T-helper 22 cell (primary cell): ENCODE measurements around the gene CYP39A1.
A peak's percentile ranks its signal among the peaks of the same experiment; 100 is the strongest.

Experiments
- DNase-seq: peaks from one replicate; pipeline ENCODE4 v3.0.0-alpha.2; 2020; ENCODE audit warnings: low read depth

The CYP39A1 gene, protein sequence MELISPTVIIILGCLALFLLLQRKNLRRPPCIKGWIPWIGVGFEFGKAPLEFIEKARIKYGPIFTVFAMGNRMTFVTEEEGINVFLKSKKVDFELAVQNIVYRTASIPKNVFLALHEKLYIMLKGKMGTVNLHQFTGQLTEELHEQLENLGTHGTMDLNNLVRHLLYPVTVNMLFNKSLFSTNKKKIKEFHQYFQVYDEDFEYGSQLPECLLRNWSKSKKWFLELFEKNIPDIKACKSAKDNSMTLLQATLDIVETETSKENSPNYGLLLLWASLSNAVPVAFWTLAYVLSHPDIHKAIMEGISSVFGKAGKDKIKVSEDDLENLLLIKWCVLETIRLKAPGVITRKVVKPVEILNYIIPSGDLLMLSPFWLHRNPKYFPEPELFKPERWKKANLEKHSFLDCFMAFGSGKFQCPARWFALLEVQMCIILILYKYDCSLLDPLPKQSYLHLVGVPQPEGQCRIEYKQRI

DNA sequence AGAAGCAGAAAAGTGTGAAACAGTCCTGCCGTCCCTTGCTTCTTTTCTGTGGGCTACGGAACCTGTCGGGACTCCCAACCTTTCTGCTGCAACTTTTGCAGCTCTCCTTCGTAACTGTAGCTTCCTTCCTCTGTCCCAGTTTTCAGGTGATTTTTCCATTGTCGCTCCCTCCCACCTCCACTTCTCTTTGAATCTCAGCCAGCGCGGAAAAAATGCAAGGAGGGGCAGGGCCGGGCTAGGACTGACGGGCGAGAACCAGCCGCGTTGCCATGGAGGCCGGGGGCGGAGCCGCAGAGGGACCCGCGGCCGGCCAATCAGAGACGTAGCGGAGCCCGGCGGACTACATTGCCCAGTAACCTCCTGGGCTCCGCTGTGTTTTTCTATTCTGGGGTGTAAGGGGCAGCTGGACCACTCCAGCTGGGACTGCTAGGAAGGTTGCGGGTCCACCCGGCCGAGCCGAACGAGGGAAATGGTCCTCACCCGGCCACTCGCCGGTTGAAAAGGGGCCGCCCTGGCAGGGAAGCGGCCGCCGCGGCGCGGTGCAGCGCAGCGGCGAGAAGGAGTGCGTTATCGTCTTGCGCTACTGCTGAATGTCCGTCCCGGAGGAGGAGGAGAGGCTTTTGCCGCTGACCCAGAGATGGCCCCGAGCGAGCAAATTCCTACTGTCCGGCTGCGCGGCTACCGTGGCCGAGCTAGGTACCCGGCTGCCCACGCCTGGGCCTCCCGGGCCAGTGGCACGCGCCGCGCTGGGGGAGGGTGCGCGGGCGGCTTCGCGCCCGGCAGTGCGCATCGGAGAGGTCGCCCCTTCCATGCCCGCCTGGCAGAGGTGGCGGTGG is at the start of gene CYP39A1, which contains the start of gene SLC25A27:
Gene CYP39A1, minus strand, starts transcription at position 216 of the 836 bp plus-strand sequence. CDS start 236 bp downstream, outside the sequence.
Gene SLC25A27, plus strand, starts transcription at position 373 of the 836 bp plus-strand sequence. Its CDS starts 218 bp downstream, at position 591.
- peak; percentile 25 for DNase-seq

DNA sequence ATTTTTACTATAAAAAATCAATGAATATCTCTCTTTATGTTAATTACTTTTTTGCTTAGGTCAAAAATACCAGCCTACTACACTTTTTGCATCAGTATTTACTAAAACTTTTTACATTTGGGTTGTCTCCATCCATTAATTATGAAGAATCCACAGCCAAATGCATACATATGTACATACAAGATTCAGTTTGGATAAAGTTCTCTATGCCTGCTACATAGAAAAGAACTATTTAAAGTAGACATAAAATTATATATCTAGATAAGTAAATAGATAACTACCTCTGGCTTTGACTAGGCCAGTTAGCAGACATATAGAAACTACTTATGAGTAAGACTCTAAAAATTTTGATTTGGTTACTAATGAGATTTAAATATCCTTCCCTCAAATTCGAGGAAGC is 47.4 kb upstream of the CYP39A1 start:
- DNase-seq: no peak

DNA sequence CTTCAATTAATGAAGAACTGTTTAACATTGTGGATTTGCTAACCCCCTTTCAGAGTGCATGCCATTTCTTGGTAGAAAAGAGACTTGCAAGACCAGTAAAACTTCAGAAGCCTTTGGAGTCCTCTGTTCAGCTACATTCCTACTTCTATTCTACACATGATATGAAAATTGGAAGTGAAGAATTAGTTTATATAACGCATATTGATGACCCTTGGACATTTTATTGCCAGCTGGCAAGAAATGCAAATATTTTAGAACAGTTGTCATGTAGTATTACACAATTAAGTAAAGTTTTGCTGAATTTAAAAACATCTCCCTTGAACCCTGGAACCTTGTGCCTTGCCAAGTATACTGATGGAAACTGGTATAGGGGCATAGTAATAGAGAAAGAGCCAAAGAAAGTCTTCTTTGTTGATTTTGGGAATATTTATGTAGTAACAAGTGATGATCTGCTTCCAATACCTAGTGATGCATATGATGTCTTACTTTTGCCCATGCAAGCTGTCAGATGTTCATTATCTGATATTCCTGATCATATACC is 38.4 kb upstream of the CYP39A1 start:
- DNase-seq: no peak

DNA sequence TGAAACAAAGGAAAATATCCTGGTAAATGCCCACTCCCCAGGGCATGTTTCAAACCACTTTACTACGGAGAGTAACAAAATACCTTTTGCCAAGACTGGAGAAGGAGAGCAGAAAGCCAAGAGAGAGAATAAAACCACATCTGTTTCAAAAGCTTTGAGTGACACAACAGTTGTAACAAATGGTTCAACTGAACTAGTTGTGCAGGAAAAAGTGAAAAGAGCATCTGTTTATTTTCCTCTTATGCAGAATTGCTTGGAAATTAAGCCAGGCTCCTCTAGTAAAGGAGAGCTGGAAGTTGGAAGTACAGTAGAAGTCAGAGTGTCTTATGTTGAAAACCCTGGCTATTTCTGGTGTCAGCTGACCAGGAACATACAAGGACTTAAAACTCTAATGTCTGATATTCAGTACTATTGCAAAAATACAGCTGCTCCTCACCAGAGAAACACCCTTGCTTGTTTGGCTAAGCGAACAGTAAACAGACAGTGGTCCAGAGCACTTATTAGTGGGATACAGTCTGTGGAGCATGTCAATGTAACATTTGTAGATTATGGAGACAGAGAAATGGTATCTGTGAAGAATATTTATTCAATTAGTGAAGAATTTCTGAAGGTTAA is 37.6 kb upstream of the CYP39A1 start:
- DNase-seq: no peak

DNA sequence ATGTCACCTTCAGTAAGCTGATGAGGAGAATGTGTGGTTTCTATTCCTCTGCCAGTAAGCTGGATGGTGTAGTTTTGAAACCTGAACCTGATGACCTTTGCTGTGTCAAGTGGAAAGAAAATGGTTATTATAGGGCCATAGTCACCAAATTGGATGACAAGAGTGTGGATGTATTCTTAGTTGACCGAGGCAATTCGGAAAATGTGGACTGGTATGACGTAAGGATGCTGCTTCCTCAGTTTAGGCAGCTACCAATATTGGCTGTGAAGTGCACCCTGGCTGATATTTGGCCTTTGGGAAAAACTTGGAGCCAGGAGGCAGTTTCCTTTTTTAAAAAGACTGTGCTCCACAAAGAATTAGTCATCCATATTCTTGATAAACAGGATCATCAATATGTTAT is 37.0 kb upstream of the CYP39A1 start:
- no peak for DNase-seq

DNA sequence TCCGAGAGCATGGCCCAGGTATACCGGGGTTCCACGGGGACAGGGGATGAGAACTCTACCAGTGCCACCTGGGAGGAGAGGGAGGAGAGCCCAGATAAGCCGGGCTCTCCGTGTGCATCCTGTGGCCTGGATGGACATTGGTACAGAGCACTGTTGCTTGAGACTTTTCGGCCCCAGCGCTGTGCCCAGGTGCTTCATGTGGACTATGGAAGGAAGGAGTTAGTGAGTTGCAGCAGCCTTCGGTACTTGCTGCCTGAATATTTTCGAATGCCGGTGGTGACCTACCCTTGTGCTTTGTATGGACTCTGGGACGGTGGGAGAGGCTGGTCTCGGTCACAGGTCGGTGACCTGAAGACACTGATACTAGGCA is 36.3 kb upstream of the CYP39A1 start:
- no peak for DNase-seq

DNA sequence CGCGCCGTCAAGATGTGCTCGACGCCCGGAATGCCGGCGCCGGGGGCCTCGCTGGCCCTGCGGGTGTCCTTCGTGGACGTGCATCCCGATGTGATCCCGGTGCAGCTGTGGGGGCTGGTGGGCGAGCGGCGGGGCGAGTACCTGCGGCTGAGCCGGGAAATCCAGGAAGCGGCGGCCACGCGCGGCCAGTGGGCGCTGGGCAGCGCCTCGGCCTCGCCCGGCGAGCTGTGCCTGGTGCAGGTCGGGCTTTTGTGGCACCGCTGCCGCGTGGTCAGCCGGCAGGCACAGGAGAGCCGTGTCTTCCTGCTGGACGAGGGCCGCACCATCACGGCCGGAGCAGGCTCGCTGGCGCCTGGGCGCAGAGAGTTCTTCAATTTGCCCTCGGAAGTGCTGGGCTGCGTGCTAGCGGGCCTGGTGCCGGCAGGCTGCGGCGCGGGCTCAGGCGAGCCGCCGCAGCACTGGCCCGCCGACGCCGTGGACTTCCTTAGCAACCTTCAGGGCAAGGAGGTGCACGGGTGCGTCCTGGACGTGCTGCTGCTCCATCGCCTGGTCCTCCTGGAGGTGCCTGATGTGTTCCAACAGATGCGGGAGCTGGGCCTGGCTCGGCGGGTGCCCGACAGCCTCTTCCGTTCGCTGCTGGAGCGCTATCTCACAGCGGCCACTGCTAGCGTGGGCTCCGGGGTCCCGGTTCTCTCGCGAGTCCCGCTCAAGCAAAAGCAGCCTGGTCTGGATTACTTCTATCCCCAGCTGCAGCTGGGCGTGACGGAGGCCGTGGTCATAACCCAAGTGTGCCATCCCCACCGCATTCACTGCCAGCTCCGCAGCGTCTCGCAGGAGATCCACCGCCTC is 35.7 kb upstream of the CYP39A1 start:
- DNase-seq: no peak

DNA sequence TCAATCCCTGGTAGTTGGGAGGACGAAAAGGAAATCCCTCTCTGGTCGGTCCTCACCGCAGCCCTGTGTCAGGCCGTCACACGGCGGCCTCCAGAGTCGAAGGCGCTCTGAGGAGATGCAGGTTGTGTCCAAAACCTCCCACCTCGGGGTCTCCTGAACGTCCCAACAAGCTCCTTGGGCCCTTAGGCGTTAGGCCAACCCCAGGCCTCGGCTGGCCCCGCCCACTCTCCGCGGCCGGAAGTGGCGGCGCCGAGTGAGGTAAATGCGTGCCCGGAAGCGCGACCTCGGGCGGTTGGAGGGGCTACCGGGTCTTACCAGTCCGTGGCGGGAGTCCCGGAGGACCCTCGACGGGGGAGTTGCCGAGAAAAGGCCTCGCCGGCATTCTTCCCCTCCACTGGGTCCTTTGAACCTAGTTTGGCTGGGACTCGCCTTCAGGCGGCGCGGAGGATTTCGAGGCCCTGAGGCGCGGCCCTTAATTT is 35.0 kb upstream of the CYP39A1 start, which contains the start of gene TDRD6:
Gene TDRD6, plus strand, starts transcription at position 267 of the 479 bp plus-strand sequence. CDS start 244 bp downstream, outside the sequence.
- no peak for DNase-seq

DNA sequence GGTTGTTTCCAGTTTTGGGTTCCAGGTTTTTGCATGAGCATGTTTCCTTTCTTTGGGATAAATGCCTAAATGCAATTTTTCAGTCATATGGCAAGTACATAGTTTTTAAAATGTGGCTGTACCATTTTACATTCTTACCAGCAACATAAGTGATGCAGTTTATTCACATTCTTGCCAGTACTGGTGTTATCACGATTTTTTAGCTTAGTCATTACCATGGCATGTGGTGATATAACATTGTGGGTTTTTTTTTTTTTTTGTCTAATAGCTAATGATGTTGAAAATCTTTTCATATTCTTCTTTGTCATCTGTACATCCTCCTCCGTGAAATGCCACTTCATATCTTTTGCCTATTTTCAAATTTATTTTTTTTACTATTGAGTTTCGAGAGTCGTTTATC is 32.2 kb upstream of the CYP39A1 start:
- no peak for DNase-seq

DNA sequence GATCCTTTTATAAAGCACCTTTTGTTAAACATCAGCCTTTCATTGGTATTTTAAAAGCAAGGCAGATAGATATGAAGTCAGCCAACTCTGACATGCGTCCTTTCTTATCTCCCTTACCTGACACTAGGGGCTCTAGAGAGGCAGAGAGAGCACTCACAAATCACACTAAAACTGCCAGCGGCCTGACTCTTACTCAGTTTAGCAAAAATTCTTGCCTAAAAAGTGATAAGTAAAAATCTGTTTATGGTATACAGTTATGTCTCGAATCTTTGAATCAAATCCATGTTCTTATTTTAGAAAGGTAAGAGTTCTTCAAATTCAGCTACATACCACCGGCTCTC is 24.7 kb upstream of the CYP39A1 start:
- no peak for DNase-seq

DNA sequence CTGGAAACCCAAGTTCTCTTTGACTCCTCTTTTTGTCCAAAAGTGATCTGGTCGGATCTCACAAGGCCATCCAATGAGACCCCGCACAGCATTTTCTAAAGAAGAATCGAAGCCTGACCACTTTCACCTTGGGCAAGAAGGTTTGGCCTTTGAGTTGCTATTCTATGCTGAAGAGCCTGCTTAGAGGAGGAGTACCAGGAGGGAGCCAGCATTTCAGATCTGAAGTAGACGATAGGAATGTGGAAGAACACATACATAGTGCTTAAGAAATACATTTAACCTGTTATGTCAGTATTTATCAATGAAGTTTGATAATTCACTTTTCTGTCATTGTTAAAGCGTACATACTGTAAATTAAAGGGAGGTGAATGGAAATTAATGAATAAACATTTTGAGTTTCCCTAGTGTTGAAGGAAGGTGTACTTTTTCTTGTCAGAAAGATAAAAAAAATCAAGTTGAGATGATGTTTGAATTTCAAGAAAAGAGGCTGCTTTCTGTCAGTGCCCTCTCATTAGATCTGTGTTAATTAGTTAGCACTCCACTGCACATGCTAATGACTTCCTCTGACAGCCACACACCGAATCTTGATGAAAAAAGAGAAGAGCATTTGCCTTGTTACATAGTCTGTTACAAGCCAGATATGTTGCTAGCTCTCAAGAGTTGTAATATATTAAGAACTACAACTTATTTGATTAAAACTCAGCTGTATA is 24.1 kb upstream of the CYP39A1 start:
- DNase-seq: no peak

DNA sequence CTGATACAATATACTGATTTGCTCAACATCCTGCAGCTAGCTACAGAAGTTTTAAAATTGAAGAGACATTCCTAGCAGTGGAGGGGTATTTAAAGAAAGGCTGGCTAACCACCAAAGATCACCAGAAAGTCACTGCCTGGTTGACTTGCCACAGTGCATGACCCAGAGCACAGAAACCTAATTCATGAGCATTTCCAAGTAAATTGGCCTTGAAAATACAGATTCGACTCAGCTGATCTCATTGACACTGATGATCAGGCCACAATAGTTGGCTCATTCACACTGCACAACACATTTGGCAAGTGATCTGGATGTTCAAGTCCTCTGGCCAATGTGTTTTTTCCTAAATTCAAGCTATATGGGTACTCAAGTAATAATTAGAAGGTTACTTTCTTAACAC is 21.8 kb upstream of the CYP39A1 start:
- no peak for DNase-seq

DNA sequence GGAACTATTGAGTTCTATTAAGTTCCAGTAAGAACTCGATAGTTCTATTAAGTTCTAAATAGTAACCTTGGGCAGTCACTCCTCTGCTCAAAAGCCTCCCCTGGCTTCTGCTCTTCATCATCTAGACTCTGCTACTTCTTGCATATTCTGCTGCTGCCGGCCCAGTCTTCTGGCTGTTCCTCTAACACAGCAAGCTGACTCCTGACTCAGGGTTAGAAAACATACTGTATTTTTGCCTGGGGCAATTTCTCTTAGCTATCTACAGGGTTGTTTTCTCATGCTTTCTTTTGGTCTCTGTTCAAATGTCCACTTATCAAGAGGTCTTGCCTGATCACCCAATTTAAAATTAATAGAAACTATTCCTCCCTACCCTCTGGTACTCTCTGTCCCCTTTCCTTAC is 14.8 kb upstream of the CYP39A1 start:
- DNase-seq: no peak

DNA sequence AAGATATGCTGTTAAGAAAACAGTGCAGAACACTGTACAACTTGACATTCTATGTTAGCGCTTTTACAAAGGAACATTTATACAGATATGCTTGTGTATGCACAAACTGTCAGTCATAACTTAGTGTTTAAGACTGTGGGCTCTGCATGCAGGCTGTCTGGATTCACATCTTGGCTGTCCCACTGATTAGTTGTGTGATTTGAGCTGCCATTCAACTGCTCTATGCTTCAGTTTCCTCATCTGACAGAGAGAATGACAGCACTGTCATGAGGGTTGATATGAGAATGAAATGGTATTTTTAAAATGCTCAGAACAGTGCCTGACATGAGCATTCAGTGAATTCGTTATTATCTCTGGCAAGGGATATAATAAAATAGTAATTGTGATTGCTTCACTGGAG is 8.9 kb upstream of the CYP39A1 start:
- DNase-seq: no peak

DNA sequence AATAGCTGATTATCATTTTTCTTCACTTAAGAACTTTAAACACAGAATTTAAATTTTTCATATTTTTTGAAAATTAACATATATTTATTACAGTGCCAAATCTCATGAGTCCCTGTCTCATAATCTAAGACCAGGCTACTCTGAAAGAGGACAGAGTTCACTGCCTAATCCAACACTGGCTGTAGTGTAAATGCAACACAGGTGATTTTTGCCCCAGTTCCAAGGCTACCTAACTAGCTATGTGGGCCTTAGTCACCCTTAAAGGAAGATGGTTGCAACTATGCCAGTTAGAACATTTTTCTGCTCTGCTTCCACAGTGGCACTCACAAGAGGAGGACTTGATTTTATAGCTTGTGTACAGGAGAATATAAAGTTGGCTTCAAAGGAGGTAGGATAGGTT is 5.0 kb upstream of the CYP39A1 start:
- no peak for DNase-seq

DNA sequence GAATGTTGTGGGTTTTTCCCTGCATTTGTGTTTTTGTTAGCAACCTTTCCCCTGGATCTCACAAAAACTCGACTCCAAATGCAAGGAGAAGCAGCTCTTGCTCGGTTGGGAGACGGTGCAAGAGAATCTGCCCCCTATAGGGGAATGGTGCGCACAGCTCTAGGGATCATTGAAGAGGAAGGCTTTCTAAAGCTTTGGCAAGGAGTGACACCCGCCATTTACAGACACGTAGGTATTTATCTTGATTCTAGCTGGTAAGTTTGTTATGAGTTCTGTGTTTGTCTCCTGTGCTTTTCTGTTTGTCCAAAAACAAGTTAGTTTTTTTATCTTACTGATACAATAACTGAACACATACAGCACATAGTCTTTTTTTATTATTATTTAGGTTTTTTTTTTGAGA is 3.2 kb upstream of the CYP39A1 start:
- DNase-seq: no peak

DNA sequence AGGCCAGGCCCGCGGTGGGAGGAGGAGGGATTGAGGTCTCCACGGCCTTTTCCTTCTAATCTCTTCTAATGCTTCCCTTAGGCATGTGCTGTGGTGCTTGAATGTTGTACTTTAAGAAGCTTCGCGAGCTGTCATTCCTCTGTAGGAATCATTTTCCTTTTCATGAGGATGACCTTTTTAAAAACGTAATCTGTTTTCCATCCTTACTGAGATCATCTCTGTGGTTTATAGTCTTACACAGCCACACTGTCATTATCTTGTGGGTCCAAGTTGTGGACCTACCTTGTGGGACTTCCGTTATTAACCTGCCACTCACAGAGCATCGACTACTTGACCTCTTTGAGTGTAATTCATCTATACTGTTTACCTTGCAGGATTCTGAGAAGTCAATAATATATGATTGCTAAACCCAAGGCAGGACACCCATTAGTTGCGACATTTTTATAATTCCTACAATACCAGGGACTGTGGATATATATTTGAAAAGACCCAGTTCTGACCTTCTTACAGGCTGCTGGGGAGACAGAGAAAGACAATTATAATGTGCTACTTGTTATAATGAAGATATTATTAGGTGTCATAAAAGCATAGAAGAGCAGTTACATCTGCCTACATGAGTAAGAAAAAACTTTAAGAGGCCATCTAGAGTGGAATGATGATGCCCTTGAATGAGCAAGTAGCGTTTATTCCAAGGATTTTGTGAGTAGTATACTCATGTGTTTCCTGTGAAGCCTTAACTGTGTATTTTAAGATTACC is 999 bp upstream of the CYP39A1 start:
- DNase-seq: no peak

DNA sequence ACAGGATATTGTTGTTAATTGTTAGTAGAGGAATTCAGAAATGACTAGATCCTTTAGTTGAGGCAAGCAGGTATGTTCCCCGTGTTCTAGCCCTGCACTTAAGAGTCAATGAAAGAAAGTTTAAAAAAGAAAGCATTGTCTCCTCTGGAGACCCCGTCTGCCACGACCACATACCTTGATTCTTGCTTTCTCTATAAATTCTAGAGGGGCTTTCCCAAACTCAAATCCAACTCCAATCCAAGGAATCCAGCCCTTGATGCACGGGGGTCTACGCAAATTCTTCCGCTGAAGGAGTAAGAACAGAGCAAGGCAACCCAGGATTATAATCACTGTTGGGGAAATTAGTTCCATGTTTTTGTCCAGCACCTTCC is 401 bp downstream of the CYP39A1 start:
- DNase-seq: no peak

DNA sequence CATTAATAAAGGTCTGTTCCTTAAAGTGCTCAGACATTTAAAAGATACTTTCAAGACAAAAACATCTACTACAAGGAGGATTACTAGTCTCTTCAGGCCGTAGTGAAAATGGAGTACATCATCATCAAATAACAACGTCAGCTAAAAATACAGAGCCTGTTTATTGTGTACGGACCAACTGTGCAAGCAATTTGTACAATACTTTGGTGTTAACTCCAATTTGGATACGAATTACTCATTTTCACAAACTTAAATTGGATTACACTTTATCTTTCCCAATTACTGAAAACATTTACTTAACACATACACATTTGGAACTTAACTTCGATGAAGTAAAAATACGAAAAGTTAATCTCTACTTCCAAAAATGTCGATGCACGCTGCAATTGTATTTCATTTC is 802 bp downstream of the CYP39A1 start:
- no peak for DNase-seq

DNA sequence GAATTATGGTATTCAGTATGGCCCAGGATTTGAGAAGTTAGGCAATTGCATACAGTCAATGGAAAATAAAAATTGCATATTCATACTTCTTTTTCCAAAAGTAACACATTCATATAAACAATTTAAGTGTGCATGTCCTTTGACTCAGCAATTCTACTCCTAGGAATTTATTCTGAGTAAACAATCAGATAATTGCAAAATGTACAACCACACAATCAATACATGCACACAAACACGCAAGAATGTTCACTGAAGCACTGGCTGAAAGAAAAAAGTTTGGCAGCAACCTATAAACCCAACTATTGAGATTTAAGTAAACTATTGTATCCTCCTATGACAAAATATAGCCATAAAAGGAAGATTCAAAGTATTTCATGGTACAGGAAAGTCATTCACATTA is 1.6 kb downstream of the CYP39A1 start:
- DNase-seq: no peak
